ENCODE measurements around the gene EXTL1.

The EXTL1 gene

GRCh38 chr1:26075421-26076144 is 54.0 kb downstream of the EXTL1 start:
- DNase-seq, result no peak

GRCh38 chr1:26077524-26077923 is 55.9 kb downstream of the EXTL1 start:
- no peak for DNase-seq

- DNase-seq, result no peak
These were observed 57.0 kb downstream of the EXTL1 start for GRCh38 chr1:26078286-26079177.

- DNase-seq, result no peak
These were observed 57.6 kb downstream of the EXTL1 start for GRCh38 chr1:26079178-26079563.

GRCh38 chr1:26079960-26080814 is 58.6 kb downstream of the EXTL1 start:
- no peak for DNase-seq

- no peak for DNase-seq
These were observed 59.9 kb downstream of the EXTL1 start for GRCh38 chr1:26081267-26082019.

- no peak for DNase-seq
These were observed 60.4 kb downstream of the EXTL1 start for GRCh38 chr1:26082020-26082350.

- DNase-seq, result no peak
These were observed 61.6 kb downstream of the EXTL1 start for GRCh38 chr1:26083208-26083607.

- DNase-seq, result no peak
These were observed 62.6 kb downstream of the EXTL1 start for GRCh38 chr1:26084091-26084561.

GRCh38 chr1:26084844-26085243 is 63.3 kb downstream of the EXTL1 start:
- DNase-seq, result no peak

Data from NCI-H1048 (cell line).